Thoracic aorta (tissue), 2 donors: ENCODE results near the gene BCL11A. TPM values are rescaled to one million over a fixed set of nuclear protein-coding genes. Genes with fewer than 3 reads are reported as not detected.

ENCODE experiments used
- ATAC-seq: fragments of 150-250 bp; one replicate; pipeline ENCODE4 v1.8.0; 2017; ENCODE audit warnings: low read depth; ENCODE audit not compliant: insufficient number of reproducible peaks, low FRiP score
- DNase-seq: peaks from one replicate; pipeline ENCODE4 v3.0.0-alpha.2; 2020; ENCODE audit warnings: low spot score
- H3K27ac ChIP-seq, 2 donors: fragments of 200-600 bp; sonication (generic); 1 replicate in 1 of 2; 2 replicates in 1 of 2; pipeline ENCODE4 v1.5.1; 2016; ENCODE audit warnings: mild to moderate bottlenecking in 2 of 2, moderate library complexity in 2 of 2
- H3K27me3 ChIP-seq: fragments of 200-600 bp; sonication (generic); replicated peaks from 2 replicates; pipeline ENCODE4 v1.6.0; 2016; ENCODE audit warnings: mild to moderate bottlenecking; ENCODE audit not compliant: insufficient read depth
- H3K36me3 ChIP-seq: fragments of 200-600 bp; sonication (generic); one replicate; pipeline ENCODE4 v1.5.1; 2016
- H3K4me1 ChIP-seq, 2 donors: fragments of 200-600 bp; sonication (generic); 1 replicate in 1 of 2; 2 replicates in 1 of 2; pipeline versions ENCODE4 v1.5.1 to v1.6.0; 2016; ENCODE audit warnings: low read depth in 2 of 2, mild to moderate bottlenecking in 1 of 2; ENCODE audit not compliant: control insufficient read depth in 1 of 2
- H3K4me3 ChIP-seq: fragments of 200-600 bp; sonication (generic); 2 replicates; pipeline ENCODE4 v1.5.1; 2016; ENCODE audit warnings: mild to moderate bottlenecking
- H3K9me3 ChIP-seq: fragments of 200-600 bp; sonication (generic); 2 replicates; pipeline ENCODE4 v1.5.1; 2016
- CTCF ChIP-seq: fragments of 200-600 bp; sonication (generic); IDR thresholded peaks from one replicate; pipeline ENCODE4 v1.5.1; 2019; ENCODE audit warnings: antibody characterized with exemption
- total RNA-seq, 2 donors: library from RNA; depleted of rRNA; stranded (reverse); fragments of >200 nt; gene quantifications; one replicate each; pipeline versions ENCODE4 v1.1.0 to v1.2.3, GENCODE V29; 2016

Gene BCL11A
- total RNA-seq, 2 donors from 2014 or later = 0.41 to 0.99 TPM

- no peaks in the 10 kb centered on the region for H3K27me3 ChIP-seq
- H3K4me1 ChIP-seq = no peaks in the 10 kb centered on the region
- DNase-seq (no peak), ATAC-seq (no peak)
- no peaks in the 10 kb centered on the region for H3K36me3 ChIP-seq
- H3K27ac ChIP-seq = no peak overlapping the region
- no peak for TF ChIP-seq CTCF
- H3K4me3 ChIP-seq = no peak overlapping the region
- no peaks in the 10 kb centered on the region for H3K9me3 ChIP-seq
Measured at GRCh38 chr2:60490441-60490840, 63.0 kb downstream of the BCL11A start.

GRCh38 chr2:60489289-60489688, 64.2 kb downstream of the BCL11A start:
- Histone ChIP-seq H3K27ac (no peak overlapping the region), H3K36me3 (no peaks in the 10 kb centered on the region), H3K27me3 (no peaks in the 10 kb centered on the region), H3K9me3 (no peaks in the 10 kb centered on the region), H3K4me3 (no peak overlapping the region), H3K4me1 (no peaks in the 10 kb centered on the region)
- ATAC-seq (no peak), DNase-seq (no peak)
- TF ChIP-seq CTCF = no peak

GRCh38 chr2:60488291-60488690, 65.2 kb downstream of the BCL11A start:
- no peaks in the 10 kb centered on the region for H3K4me1 ChIP-seq
- DNase-seq (no peak), ATAC-seq (no peak)
- no peaks in the 10 kb centered on the region for H3K27me3 ChIP-seq
- no peak for TF ChIP-seq CTCF
- no peak overlapping the region for H3K4me3 ChIP-seq
- no peak overlapping the region for H3K27ac ChIP-seq
- no peaks in the 10 kb centered on the region for H3K9me3 ChIP-seq
- no peaks in the 10 kb centered on the region for H3K36me3 ChIP-seq

- no peak overlapping the region for H3K27ac ChIP-seq
- H3K4me1 ChIP-seq = no peaks in the 10 kb centered on the region
- DNase-seq (no peak), ATAC-seq (no peak)
- H3K27me3 ChIP-seq = no peaks in the 10 kb centered on the region
- H3K4me3 ChIP-seq = no peak overlapping the region
- H3K9me3 ChIP-seq = no peaks in the 10 kb centered on the region
- no peak for TF ChIP-seq CTCF
- no peaks in the 10 kb centered on the region for H3K36me3 ChIP-seq
Measured at GRCh38 chr2:60487174-60487573, 66.3 kb downstream of the BCL11A start.

GRCh38 chr2:60486551-60486950, 66.9 kb downstream of the BCL11A start:
- H3K27ac ChIP-seq = no peak overlapping the region
- no peak for DNase-seq
- H3K27me3 ChIP-seq = no peaks in the 10 kb centered on the region
- H3K36me3 ChIP-seq = no peaks in the 10 kb centered on the region
- H3K4me1 ChIP-seq = no peaks in the 10 kb centered on the region
- TF ChIP-seq CTCF = no peak
- H3K4me3 ChIP-seq = no peak overlapping the region
- H3K9me3 ChIP-seq = no peaks in the 10 kb centered on the region
- no peak for ATAC-seq
